GM18858 (cell line): ENCODE measurements around the gene MROH2A.

Experiments used
- ATAC-seq: cut with Tn5 transposase; IDR thresholded peaks from one replicate; pipeline ENCODE4 v1.9.1; 2021; ENCODE audit not compliant: unreplicated experiment

MROH2A gene

GRCh38 chr2:233835230-233836186 is 57.4 kb downstream of the MROH2A start:
- ATAC-seq = no peak

GRCh38 chr2:233836359-233836758 is 58.2 kb downstream of the MROH2A start:
- ATAC-seq = no peak

GRCh38 chr2:233837694-233838229 is 59.6 kb downstream of the MROH2A start:
- no peak for ATAC-seq

GRCh38 chr2:233838251-233838650 is 60.1 kb downstream of the MROH2A start:
- no peak for ATAC-seq

GRCh38 chr2:233838726-233839446 is 60.8 kb downstream of the MROH2A start:
- ATAC-seq = no peak

- ATAC-seq = no peak
Observed at GRCh38 chr2:233839447-233839820, 61.3 kb downstream of the MROH2A start.

GRCh38 chr2:233840520-233840919 is 62.4 kb downstream of the MROH2A start:
- no peak for ATAC-seq

- no peak for ATAC-seq
Observed at GRCh38 chr2:233841183-233841582, 63.1 kb downstream of the MROH2A start.

- no peak for ATAC-seq
Observed at GRCh38 chr2:233844064-233844807, 66.1 kb downstream of the MROH2A start.

- no peak for ATAC-seq
Observed at GRCh38 chr2:233844836-233845235, 66.7 kb downstream of the MROH2A start.

GRCh38 chr2:233845301-233846060 is 67.4 kb downstream of the MROH2A start:
- ATAC-seq = no peak

- ATAC-seq = no peak
Observed at GRCh38 chr2:233846387-233847247, 68.5 kb downstream of the MROH2A start.

- no peak for ATAC-seq
Observed at GRCh38 chr2:233847248-233847898, 69.2 kb downstream of the MROH2A start.

- ATAC-seq = no peak
Observed at GRCh38 chr2:233848276-233848675, 70.1 kb downstream of the MROH2A start.

GRCh38 chr2:233849607-233850271 is 71.6 kb downstream of the MROH2A start:
- ATAC-seq = no peak

- ATAC-seq = no peak
Observed at GRCh38 chr2:233850745-233851144, 72.6 kb downstream of the MROH2A start.

- ATAC-seq = no peak
Observed at GRCh38 chr2:233851169-233851568, 73.0 kb downstream of the MROH2A start.

- ATAC-seq = no peak
Observed at GRCh38 chr2:233852056-233852455, 73.9 kb downstream of the MROH2A start.
